Heart left ventricle (tissue), 16 donors: ENCODE data around the gene NCOR1. TPM values are rescaled to one million over a fixed set of nuclear protein-coding genes. Genes with fewer than 3 reads are reported as not detected.
"Not testable (repeated sequence)": the region's sequence is repeated elsewhere in the genome, so short reads cannot be mapped to it uniquely, and the experiment has no call there.

ENCODE experiments used
- ATAC-seq, 4 donors: fragments of 200-7000 bp; cut with Tn5 transposase; one replicate each; pipeline ENCODE4 v1.9.1; 2020 to 2022; ENCODE audit warnings: moderate library complexity in 4 of 4, mild to moderate bottlenecking in 3 of 4, moderate number of reproducible peaks in 1 of 4
- DNase-seq, 5 donors: peaks; one replicate each; pipeline ENCODE4 v3.0.0-alpha.2; 2020
- H3K27ac ChIP-seq, 12 donors: fragments of 200-600 bp; sonication (generic) in 4 of 12; one replicate each; pipeline versions ENCODE4 v1.5.0 to v1.8.0; 2016 to 2022; ENCODE audit warnings: mild to moderate bottlenecking in 2 of 12
- H3K27me3 ChIP-seq, 9 donors: fragments of 200-600 bp; sonication (generic) in 2 of 9; one replicate each; pipeline versions ENCODE4 v1.5.1 to v1.8.0; 2016 to 2022; ENCODE audit warnings: mild to moderate bottlenecking in 3 of 9
- H3K36me3 ChIP-seq, 9 donors: fragments of 200-600 bp; sonication (generic) in 2 of 9; one replicate each; pipeline versions ENCODE4 v1.5.0 to v1.8.0; 2018 to 2022; ENCODE audit warnings: mild to moderate bottlenecking in 2 of 9
- H3K4me1 ChIP-seq, 12 donors: fragments of 200-600 bp; sonication (generic) in 4 of 12; one replicate each; pipeline versions ENCODE4 v1.5.0 to v1.8.0; 2016 to 2022; ENCODE audit warnings: mild to moderate bottlenecking in 3 of 12
- H3K4me3 ChIP-seq, 12 donors: fragments of 200-600 bp; sonication (generic) in 4 of 12; one replicate each; pipeline versions ENCODE4 v1.5.0 to v1.8.0; 2017 to 2022; ENCODE audit warnings: mild to moderate bottlenecking in 9 of 12, moderate library complexity in 4 of 12
- H3K9me3 ChIP-seq, 12 donors: fragments of 200-600 bp; sonication (generic) in 4 of 12; one replicate each; pipeline versions ENCODE4 v1.5.0 to v1.8.0; 2016 to 2022; ENCODE audit warnings: mild to moderate bottlenecking in 1 of 12
- POLR2A ChIP-seq, 2 donors: fragments of 450-650 bp; IDR thresholded peaks; one replicate each; pipeline ENCODE4 v1.6.1; 2017; ENCODE audit warnings: antibody characterized with exemption in 2 of 2, mild to moderate bottlenecking in 2 of 2, moderate library complexity in 2 of 2
- WGBS, 4 donors: extraction: QIAGEN DNeasy Blood & Tissue Kit in 2 of 4; methylation state at CpG; one replicate each; pipeline versions ENCODE4 v1.1.5 to v1.1.7; 2013 to 2018; 5-methylcytosine and 5-hydroxymethylcytosine counted together
- intact Hi-C, 10 donors: fragments of 100-400 bp; cut with DNase I; formaldehyde crosslinking; loops; one replicate each; pipeline versions ENCODE4 v1.11.1 to v1.14.2; 2022
- polyA plus RNA-seq, 2 donors: library from polyadenylated mRNA; stranded (reverse); fragments of 200-250 nt; gene quantifications; one replicate each; pipeline ENCODE4 v1.2.3, GENCODE V29; 2013
- total RNA-seq, 9 donors: library from RNA; depleted of rRNA in 2 of 9; stranded (reverse); fragments of >200 nt in 2 of 9; fragmentation: NEBNext Ultra II Directional in 3 of 9; extraction: Animal tissue kit (Norgen Biotek cat#: 25700) in 3 of 9; gene quantifications; one replicate each; pipeline versions ENCODE4 v1.1.0 to v1.2.4, GENCODE V29; 2016 to 2023
- TF ChIP-seq, protein P1 (sequence below), 12 donors: fragments of 200-600 bp; sonication (generic) in 4 of 12; IDR thresholded peaks; one replicate each; pipeline versions ENCODE4 v1.5.0 to v1.8.0; 2018 to 2022; ENCODE audit warnings: antibody characterized with exemption in 12 of 12, mild to moderate bottlenecking in 5 of 12
- donor health status: ischemic (EF 13 %, LVEDD 7.1; RV severe dilation, severe dysfunction).
- donor health status: healthy with polysubstance abuse.
- donor health status: DM: no; HTN: yes; CAD: no.
- donor health status: DM: no; HTN: no; CAD: no.
- donor health status: ischemic (EF 25% LVEDD 6.9; RV normal size, moderate dysfunction).
- donor health status: ischemic (EF 25% LVEDD 5.7; RV mildly dilated, moderate dysfunction).
- donor health status: healthy.
- donor health status: DM: yes; HTN: yes; CAD: no.
- donor health status: ischemic (EF 35%, LVEDD 5.7; RV mildly dilated, moderate dysfunction).
- donor health status: nonischemic (EF 11% LVEDD 7.7; RV severe dilation, severe dysfunction).
- donor health status: DM: yes; HTN: yes; CAD: no.
- donor health status: PGD.
- donor health status: ischemic (EF 29% LVEDD 5.4; RV normal size, mild dysfunction).
- donor health status: nonischemic (EF 23%, LVEDD 6.1; RV moderate dilation, normal function).

NCOR1 gene
- total and polyA plus RNA-seq, 11 donors: 35.2 to 92.2 (median 74.1) TPM

- Histone ChIP-seq H3K9me3 (no peaks in the 10 kb centered on the region), H3K4me3 (no peak overlapping the region), H3K36me3 (no peaks in the 10 kb centered on the region), H3K27ac (no peak overlapping the region), H3K4me1 (peaks cover 3 to 58% (median 27%) of the 10 kb centered on the region in 12 donors), H3K27me3 (no peaks in the 10 kb centered on the region)
- ATAC-seq: no peak
- intact Hi-C loops: no loop called here
- no peak for DNase-seq
- 78 to 86% (median 82%) methylated on average over 3 of the region's 3 CpGs for WGBS, 4 donors
- TF ChIP-seq, protein P1, sequence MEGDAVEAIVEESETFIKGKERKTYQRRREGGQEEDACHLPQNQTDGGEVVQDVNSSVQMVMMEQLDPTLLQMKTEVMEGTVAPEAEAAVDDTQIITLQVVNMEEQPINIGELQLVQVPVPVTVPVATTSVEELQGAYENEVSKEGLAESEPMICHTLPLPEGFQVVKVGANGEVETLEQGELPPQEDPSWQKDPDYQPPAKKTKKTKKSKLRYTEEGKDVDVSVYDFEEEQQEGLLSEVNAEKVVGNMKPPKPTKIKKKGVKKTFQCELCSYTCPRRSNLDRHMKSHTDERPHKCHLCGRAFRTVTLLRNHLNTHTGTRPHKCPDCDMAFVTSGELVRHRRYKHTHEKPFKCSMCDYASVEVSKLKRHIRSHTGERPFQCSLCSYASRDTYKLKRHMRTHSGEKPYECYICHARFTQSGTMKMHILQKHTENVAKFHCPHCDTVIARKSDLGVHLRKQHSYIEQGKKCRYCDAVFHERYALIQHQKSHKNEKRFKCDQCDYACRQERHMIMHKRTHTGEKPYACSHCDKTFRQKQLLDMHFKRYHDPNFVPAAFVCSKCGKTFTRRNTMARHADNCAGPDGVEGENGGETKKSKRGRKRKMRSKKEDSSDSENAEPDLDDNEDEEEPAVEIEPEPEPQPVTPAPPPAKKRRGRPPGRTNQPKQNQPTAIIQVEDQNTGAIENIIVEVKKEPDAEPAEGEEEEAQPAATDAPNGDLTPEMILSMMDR (IDR thresholded peaks at IDR 0.05): no peak
- TF ChIP-seq POLR2A (IDR thresholded peaks at IDR 0.05): no peak
Observed at GRCh38 chr17:16211590-16211989, 3.7 kb downstream of the NCOR1 start.

DNA sequence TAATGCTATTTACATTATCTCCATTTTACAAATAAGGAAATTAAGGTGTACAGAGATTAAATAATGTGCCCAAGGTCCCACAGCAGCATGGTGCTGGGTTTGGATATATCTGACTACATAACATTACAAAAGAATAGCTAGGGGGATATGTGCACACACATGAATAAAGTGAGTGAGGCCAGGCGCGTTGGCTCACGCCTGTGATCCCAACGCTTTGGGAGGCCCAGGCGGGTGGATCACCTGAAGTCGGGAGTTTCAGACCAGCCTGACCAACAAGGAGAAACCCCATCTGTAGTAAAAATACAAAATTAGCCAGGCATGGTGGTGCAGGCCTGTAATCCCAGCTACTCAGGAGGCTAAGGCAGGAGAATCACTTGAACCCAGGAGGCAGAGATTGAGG lies 10.6 kb downstream of the NCOR1 start:
- H3K27ac ChIP-seq, H3K9me3 ChIP-seq, H3K4me3 ChIP-seq, ATAC-seq, intact Hi-C loops, DNase-seq, H3K27me3 ChIP-seq, H3K36me3 ChIP-seq: not testable (repeated sequence)
- H3K4me1 ChIP-seq: peaks cover 0 to 62% (median 29%) of the 10 kb centered on the region in 12 donors
- WGBS, 4 donors: 91 to 99% (median 94%) methylated on average over 6 of the region's 6 CpGs

GRCh38 chr17:16202554-16203500 lies 12.5 kb downstream of the NCOR1 start:
- intact Hi-C loops, H3K4me3 ChIP-seq, ATAC-seq, H3K27me3 ChIP-seq, DNase-seq, H3K9me3 ChIP-seq, H3K36me3 ChIP-seq: not testable (repeated sequence)
- Histone ChIP-seq H3K4me1 (peaks cover 0 to 61% (median 45%) of the 10 kb centered on the region in 12 donors), H3K27ac (peak overlapping the region in 10 of 12 donors; percentile 4 to 70 (median 56))
- WGBS, 4 donors: 36 to 46% (median 44%) methylated on average over 5 of the region's 5 CpGs

DNA sequence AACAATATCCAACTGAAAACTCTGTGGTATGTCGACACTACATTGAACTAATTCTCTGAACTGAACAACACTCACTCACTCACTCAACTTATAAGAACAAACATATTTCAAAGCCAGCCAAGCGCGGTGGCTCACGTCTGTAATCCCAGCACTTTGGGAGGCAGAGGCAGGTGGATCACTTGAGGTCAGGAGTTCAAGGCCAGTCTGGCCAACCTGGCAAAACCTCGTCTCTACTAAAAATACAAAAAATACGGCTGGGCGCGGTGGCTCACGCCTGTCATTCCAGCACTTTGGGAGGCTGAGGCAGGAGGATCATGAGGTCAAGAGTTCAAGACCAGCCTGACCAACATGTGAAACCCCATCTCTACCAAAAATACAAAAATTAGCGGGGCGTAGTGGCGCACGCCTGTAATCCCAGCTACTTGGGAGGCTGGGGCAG lies 13.6 kb downstream of the NCOR1 start:
- not testable (repeated sequence) for ATAC-seq
- peak overlapping the region in 1 of 12 donors; percentile 70 for H3K27ac ChIP-seq
- WGBS, 4 donors: 81 to 92% (median 90%) methylated on average over 13 of the region's 13 CpGs

DNA sequence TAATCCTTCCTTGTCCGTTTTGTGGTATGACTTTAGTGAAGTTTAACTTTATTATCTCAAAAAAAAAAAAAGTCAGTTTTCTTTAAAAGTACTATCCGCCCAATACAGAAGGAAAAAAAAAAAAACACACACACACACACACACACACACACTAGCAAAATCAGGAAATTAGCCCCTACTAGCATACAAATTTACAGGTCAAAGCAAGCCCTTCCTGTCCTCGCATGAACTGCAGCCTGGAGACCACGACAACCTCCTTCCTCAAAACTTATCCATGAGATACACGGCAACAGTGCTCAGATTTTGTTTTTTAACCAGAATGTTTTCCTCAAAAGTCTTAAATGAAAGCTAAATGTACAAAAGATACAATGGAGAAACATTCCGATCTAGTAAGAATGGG lies 16.2 kb downstream of the NCOR1 start:
- 29 to 46% (median 37%) methylated on average over 6 of the region's 6 CpGs for WGBS, 4 donors
- Histone ChIP-seq H3K4me3 (no peak overlapping the region), H3K27ac (peak overlapping the region in 8 of 12 donors; percentile 30 to 67 (median 38)), H3K27me3 (no peaks in the 10 kb centered on the region), H3K9me3 (no peaks in the 10 kb centered on the region), H3K36me3 (peaks cover 0 to 29% (median 18%) of the 10 kb centered on the region in 9 donors), H3K4me1 (peaks cover 0 to 58% (median 45%) of the 10 kb centered on the region in 12 donors)
- intact Hi-C loops: no loop called here
- DNase-seq: peak in 2 of 5 donors; percentile 31 to 37
- peak in 1 of 4 donors; percentile 52 for ATAC-seq
- TF ChIP-seq, protein P1 (IDR thresholded peaks at IDR 0.05): no peak
- no peak for TF ChIP-seq POLR2A (IDR thresholded peaks at IDR 0.05)

More for the DNA sequence above, 13.6 kb downstream of the NCOR1 start:
- H3K4me3 ChIP-seq, intact Hi-C loops, DNase-seq, H3K27me3 ChIP-seq, H3K9me3 ChIP-seq: not testable (repeated sequence)
- peaks cover 0 to 17% (median 5%) of the 10 kb centered on the region in 9 donors for H3K36me3 ChIP-seq
- peaks cover 0 to 61% (median 46%) of the 10 kb centered on the region in 12 donors for H3K4me1 ChIP-seq
